Measurements from ENCODE around the gene ADAM8. TPM values are rescaled to one million over a fixed set of nuclear protein-coding genes. Genes with fewer than 3 reads are reported as not detected.

The ADAM8 gene
- polyA plus RNA-seq, 3 donors from 2014 or later: 143 to 294 (median 153) TPM

DNA sequence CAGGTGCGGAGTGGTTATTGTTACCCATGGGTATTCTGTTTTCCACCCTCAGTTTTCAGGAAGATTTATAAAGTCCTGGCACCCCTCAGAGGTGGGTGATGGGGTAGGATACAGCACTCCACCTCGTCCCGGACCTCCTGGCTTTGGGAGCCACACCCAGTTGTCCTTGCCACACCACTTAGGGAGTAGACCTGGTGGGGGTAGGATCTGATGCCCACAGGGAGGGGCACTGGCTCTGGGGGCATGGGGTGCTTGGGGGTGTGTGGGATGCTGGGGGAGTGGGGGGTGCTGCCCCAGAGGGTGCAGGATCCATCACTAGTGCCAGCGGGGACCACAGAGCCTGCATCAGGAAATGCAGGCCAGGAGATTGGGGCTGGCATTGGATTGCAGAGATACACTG lies 36.5 kb upstream of the ADAM8 start:
- peaks cover 0 to under 1% (median 0%) of the 10 kb centered on the region in 6 donors for H3K9me3 Mint-ChIP-seq
- DNase-seq: no peak
- H3K27me3 Mint-ChIP-seq (ENCODE audit: low read depth in 3 of 3): peaks cover 7 to 13% (median 9%) of the 10 kb centered on the region in 3 donors
- H3K4me1 Mint-ChIP-seq: peaks cover 1 to 6% of the 10 kb centered on the region in 2 donors
- peaks cover 0 to 12% (median 0%) of the 10 kb centered on the region in 3 donors for H3K36me3 Mint-ChIP-seq
- H3K27ac Mint-ChIP-seq: no peak overlapping the region
- no peak overlapping the region for H3K4me3 Mint-ChIP-seq

- H3K27me3 Mint-ChIP-seq (ENCODE audit: low read depth in 3 of 3): peaks cover 11 to 17% (median 13%) of the 10 kb centered on the region in 3 donors
- H3K4me1 Mint-ChIP-seq: peaks cover 6 to 10% of the 10 kb centered on the region in 2 donors
- H3K9me3 Mint-ChIP-seq: peaks cover 0 to 2% (median 0%) of the 10 kb centered on the region in 6 donors
- peaks cover 0 to 12% (median 0%) of the 10 kb centered on the region in 3 donors for H3K36me3 Mint-ChIP-seq
- no peak overlapping the region for H3K27ac Mint-ChIP-seq
- DNase-seq: no peak
- H3K4me3 Mint-ChIP-seq: no peak overlapping the region
Measured at GRCh38 chr10:133312769-133313145, 36.1 kb upstream of the ADAM8 start.

GRCh38 chr10:133312016-133312768 lies 35.5 kb upstream of the ADAM8 start:
- H3K27me3 Mint-ChIP-seq (ENCODE audit: low read depth in 3 of 3): peaks cover 15 to 22% (median 15%) of the 10 kb centered on the region in 3 donors

GRCh38 chr10:133311570-133311969 lies 34.9 kb upstream of the ADAM8 start:
- Mint-ChIP-seq H3K27ac (peak overlapping the region in 2 of 6 donors; percentile 7 to 16), H3K36me3 (peaks cover 0 to 12% (median 0%) of the 10 kb centered on the region in 3 donors), H3K4me3 (peak overlapping the region in 1 of 5 donors; percentile 3), H3K4me1 (peaks cover 17 to 21% of the 10 kb centered on the region in 2 donors), H3K9me3 (peaks cover 0 to 2% (median 0%) of the 10 kb centered on the region in 6 donors), H3K27me3 (ENCODE audit: low read depth in 3 of 3) (peaks cover 15 to 22% (median 16%) of the 10 kb centered on the region in 3 donors)
- DNase-seq: no peak

More at GRCh38 chr10:133312016-133312768, 35.5 kb upstream of the ADAM8 start:
- H3K36me3 Mint-ChIP-seq: peaks cover 0 to 12% (median 0%) of the 10 kb centered on the region in 3 donors
- no peak for DNase-seq
- H3K4me3 Mint-ChIP-seq: peak overlapping the region in 1 of 5 donors; percentile 6
- peaks cover 0 to 2% (median 0%) of the 10 kb centered on the region in 6 donors for H3K9me3 Mint-ChIP-seq
- no peak overlapping the region for H3K27ac Mint-ChIP-seq
- peaks cover 11 to 16% of the 10 kb centered on the region in 2 donors for H3K4me1 Mint-ChIP-seq

DNA sequence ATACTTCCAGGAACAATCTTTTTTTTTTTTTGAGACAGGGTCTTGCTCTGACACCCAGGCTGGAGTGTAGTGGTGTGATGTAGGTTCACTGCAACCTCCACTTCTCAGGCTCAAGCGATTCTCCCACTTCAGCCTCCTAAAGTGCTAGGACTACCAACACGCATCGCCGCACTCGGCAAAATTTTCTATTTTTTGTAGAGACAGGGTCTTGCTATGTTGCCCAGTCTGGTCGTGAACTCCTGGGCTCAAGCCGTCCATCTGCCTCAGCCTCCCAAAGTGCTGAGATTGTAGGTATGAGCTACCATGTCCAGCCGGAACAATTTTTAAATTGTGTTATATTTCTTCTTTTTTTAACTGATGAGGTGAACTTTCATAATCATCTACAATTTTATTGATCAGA lies 34.1 kb upstream of the ADAM8 start:
- peak overlapping the region in 3 of 5 donors; percentile 30 to 50 (median 33) for H3K4me3 Mint-ChIP-seq
- H3K4me1 Mint-ChIP-seq: peaks cover 18 to 23% of the 10 kb centered on the region in 2 donors
- no peak for DNase-seq
- H3K9me3 Mint-ChIP-seq: peaks cover 0 to 2% (median 0%) of the 10 kb centered on the region in 6 donors
- H3K27ac Mint-ChIP-seq: peak overlapping the region in 2 of 6 donors; percentile 50 to 69
- peaks cover 15 to 20% (median 16%) of the 10 kb centered on the region in 3 donors for H3K27me3 Mint-ChIP-seq (ENCODE audit: low read depth in 3 of 3)
- H3K36me3 Mint-ChIP-seq: peaks cover 0 to 12% (median 0%) of the 10 kb centered on the region in 3 donors

DNA sequence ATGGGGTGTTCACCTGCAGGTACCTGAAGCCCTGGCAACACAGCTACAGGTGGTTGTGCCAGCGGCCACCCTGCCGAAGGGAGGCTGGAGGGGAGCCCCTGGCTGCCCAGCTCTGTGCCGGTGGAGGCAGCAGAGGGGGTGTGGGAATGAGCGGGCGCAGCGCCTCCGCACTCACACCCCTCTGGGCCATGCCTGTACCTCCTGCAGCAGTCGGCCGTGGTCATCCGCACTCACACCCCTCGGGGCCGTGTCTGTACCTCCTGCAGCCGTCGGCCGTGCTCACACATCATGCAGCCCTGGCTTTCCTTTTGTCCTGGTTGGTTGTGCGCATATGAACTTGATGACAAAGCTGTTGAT lies 33.7 kb upstream of the ADAM8 start:
- Mint-ChIP-seq H3K27ac (peak overlapping the region in 1 of 6 donors; percentile 69), H3K27me3 (ENCODE audit: low read depth in 3 of 3) (peaks cover 15 to 20% (median 16%) of the 10 kb centered on the region in 3 donors), H3K4me1 (peaks cover 22 to 27% of the 10 kb centered on the region in 2 donors), H3K4me3 (peak overlapping the region in 3 of 5 donors; percentile 50 to 82 (median 74)), H3K9me3 (peaks cover 0 to 2% (median 0%) of the 10 kb centered on the region in 6 donors), H3K36me3 (peaks cover 0 to 14% (median 2%) of the 10 kb centered on the region in 3 donors)
- no peak for DNase-seq

DNA sequence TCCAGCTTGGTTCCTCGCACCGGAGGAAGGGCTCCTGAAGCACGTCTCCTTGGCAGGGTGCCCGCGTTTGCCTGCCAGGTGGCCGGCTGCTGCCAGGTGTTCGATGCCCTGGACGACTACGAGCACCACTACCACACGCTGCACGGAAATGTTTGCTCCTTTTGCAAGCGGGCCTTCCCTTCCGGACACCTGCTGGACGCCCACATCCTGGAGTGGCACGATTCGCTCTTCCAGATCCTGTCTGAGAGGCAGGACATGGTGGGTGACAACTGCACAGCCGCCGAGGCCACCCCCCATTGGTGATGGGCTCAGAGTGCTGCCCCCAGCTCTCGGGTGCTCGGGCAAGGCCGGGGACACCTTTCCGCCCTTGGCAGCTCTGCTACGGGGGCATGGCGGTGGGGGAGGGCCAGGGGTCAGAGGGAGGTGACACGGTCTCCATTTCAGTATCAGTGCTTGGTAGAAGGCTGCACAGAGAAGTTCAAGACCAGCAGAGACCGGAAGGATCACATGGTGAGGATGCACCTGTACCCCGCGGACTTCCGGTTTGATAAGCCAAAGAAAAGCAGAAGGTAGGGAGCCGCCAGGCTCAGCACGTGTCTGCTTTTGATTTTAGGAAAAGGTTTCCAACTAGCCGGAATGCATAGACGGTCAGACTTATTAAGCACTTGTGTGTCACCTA lies 33.2 kb upstream of the ADAM8 start:
- Mint-ChIP-seq H3K4me3 (peak overlapping the region; percentile 56 to 84 (median 74)), H3K4me1 (peaks cover 28 to 30% of the 10 kb centered on the region in 2 donors), H3K9me3 (peaks cover 0 to 2% (median 0%) of the 10 kb centered on the region in 6 donors), H3K36me3 (peaks cover 0 to 17% (median 5%) of the 10 kb centered on the region in 3 donors), H3K27me3 (ENCODE audit: low read depth in 3 of 3) (peaks cover 15 to 20% (median 16%) of the 10 kb centered on the region in 3 donors), H3K27ac (peak overlapping the region in 5 of 6 donors; percentile 2 to 65 (median 62))
- DNase-seq: no peak

DNA sequence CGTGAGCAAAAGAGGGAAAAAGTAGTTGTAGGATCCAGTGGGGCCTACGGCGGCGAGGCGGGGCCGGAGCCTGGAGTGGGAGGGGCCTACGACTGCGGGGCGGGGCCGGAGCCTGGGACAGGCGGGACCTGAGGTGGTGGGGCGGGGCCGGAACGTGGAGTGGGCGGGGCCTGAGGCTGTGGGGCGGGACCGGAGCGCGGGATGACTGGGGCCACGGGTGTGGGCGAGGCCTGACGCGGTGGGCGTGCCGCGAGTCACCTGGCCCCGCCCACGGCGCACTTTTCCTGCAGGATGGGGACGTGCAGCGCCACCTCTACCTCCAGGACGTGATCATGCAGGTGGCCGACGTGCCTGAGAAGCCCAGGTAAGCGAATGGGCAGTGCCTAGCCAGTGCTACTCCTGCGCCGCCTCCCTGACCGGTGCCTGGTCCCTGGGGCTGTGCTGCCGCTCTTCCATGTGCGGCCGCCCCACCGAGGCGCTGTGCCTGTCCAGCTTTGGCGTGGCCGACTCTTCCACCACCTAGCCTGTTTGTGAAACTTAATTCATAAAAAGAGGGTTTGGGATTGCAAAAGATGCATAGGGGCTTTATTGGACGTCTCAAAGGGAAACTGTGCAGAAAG lies 32.5 kb upstream of the ADAM8 start:
- H3K27me3 Mint-ChIP-seq (ENCODE audit: low read depth in 3 of 3): peaks cover 13 to 20% (median 15%) of the 10 kb centered on the region in 3 donors
- H3K36me3 Mint-ChIP-seq: peaks cover 0 to 20% (median 5%) of the 10 kb centered on the region in 3 donors
- peak; percentile 94 to 95 (median 95) for DNase-seq
- H3K9me3 Mint-ChIP-seq: peaks cover 0 to 2% (median 0%) of the 10 kb centered on the region in 6 donors
- H3K4me1 Mint-ChIP-seq: peaks cover 29 to 32% of the 10 kb centered on the region in 2 donors
- H3K4me3 Mint-ChIP-seq: peak overlapping the region; percentile 56 to 84 (median 74)
- peak overlapping the region; percentile 68 to 98 (median 84) for H3K27ac Mint-ChIP-seq

- Mint-ChIP-seq H3K4me1 (peaks cover 32 to 39% of the 10 kb centered on the region in 2 donors), H3K4me3 (peak within 1 kb of the TSS; percentile 93 to 99 (median 99)), H3K9me3 (peaks cover 0 to 2% (median 0%) of the 10 kb centered on the region in 6 donors), H3K27ac (peak within 1 kb of the TSS; percentile 98 to 100 (median 99)), H3K36me3 (peaks cover 0 to 20% (median 5%) of the 10 kb centered on the region in 3 donors), H3K27me3 (ENCODE audit: low read depth in 3 of 3) (peaks cover 13 to 20% (median 15%) of the 10 kb centered on the region in 3 donors)
- peak; percentile 96 to 97 (median 97) for DNase-seq
Measured at GRCh38 chr10:133308421-133309099, 31.9 kb upstream of the ADAM8 start, which contains the start of the genes TUBGCP2 and ZNF511. TSS of gene TUBGCP2 (minus strand) at chr10:133308872. CDS start at chr10:133302941, 5,931 bp downstream. TSS of gene ZNF511 (plus strand) at chr10:133308914. CDS start at chr10:133308944, 30 bp downstream.

DNA sequence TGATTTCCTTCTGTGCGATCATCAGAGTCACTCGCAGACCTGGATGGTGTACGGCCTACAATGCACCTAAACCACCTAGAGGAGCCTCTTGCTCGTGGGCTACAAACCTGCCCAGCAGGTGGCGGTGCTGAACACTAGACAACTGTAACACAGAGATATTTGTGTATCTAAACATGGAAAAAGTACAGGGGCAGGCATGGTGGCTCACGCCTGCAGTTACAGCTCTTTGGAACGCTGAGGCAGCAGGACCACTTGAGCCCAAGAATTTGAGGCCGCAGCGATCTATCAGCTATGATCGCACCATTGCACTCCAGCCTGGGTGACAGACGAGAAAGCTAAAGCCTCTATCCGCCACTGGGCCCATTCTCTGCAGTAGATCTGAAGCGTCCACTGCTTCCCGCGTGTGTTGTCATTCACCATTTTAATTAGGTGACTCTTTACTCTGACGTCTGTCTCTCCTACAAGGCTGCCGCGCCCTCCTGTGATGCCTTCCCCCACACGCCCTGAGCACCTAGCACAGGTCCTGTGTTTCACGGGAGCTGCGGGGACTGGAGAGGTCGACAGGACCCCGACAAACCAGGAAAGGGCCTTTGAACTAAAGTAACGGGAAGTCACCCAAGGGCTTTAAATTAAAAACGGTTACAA lies 31.2 kb upstream of the ADAM8 start:
- Mint-ChIP-seq H3K36me3 (peaks cover 0 to 20% (median 5%) of the 10 kb centered on the region in 3 donors), H3K9me3 (peaks cover 0 to 2% (median 0%) of the 10 kb centered on the region in 6 donors), H3K27ac (peak overlapping the region; percentile 98 to 100 (median 99)), H3K4me1 (peaks cover 32 to 41% of the 10 kb centered on the region in 2 donors), H3K27me3 (ENCODE audit: low read depth in 3 of 3) (peaks cover 13 to 20% (median 15%) of the 10 kb centered on the region in 3 donors), H3K4me3 (peak overlapping the region; percentile 93 to 99 (median 99))
- peak; percentile 73 to 77 (median 73) for DNase-seq

- Mint-ChIP-seq H3K4me3 (peak overlapping the region; percentile 40 to 99 (median 95)), H3K27me3 (ENCODE audit: low read depth in 3 of 3) (peaks cover 13 to 20% (median 15%) of the 10 kb centered on the region in 3 donors), H3K4me1 (peaks cover 32 to 41% of the 10 kb centered on the region in 2 donors), H3K9me3 (peaks cover 0 to 2% (median 0%) of the 10 kb centered on the region in 6 donors), H3K36me3 (peaks cover 0 to 16% (median 5%) of the 10 kb centered on the region in 3 donors), H3K27ac (peak overlapping the region; percentile 98 to 100 (median 99))
- DNase-seq: no peak
Measured at GRCh38 chr10:133306941-133307379, 30.3 kb upstream of the ADAM8 start.

DNA sequence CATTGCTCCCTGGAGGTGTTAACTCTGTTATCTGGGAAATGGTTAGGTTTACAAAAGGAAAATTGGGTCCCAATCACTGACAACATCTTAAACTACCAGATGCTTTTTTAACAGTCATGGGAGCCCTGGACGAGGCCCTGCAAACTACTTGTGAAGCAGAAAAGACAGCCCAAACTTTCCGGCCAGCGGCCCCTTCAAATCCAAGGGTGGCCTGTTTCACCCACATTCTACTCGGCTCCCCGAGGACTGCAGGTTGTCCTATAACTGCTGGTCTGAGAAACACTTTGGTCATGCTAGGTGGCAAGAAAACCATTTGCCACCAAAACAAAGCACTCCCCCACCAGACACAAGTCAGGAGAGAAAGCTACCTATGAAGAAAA lies 29.4 kb upstream of the ADAM8 start:
- DNase-seq: no peak
- peaks cover 32 to 41% of the 10 kb centered on the region in 2 donors for H3K4me1 Mint-ChIP-seq
- H3K4me3 Mint-ChIP-seq: no peak overlapping the region
- peak overlapping the region in 4 of 6 donors; percentile 24 to 98 (median 59) for H3K27ac Mint-ChIP-seq
- peaks cover 13 to 20% (median 15%) of the 10 kb centered on the region in 3 donors for H3K27me3 Mint-ChIP-seq (ENCODE audit: low read depth in 3 of 3)
- H3K36me3 Mint-ChIP-seq: peaks cover 0 to 11% (median 5%) of the 10 kb centered on the region in 3 donors
- H3K9me3 Mint-ChIP-seq: peaks cover 0 to 2% (median 0%) of the 10 kb centered on the region in 6 donors
